Activated gamma-delta T cell treated with Interleukin-2 at 50 U/mL for 16 hours (primary cell): ENCODE results near the gene TBC1D2.
"Not testable (repeated sequence)": the region's sequence is repeated elsewhere in the genome, so short reads cannot be mapped to it uniquely, and the experiment has no call there.

Experiments used
- DNase-seq: peaks from one replicate; pipeline ENCODE4 v3.0.0-alpha.2; 2020

The TBC1D2 gene

GRCh38 chr9:98269652-98270051, 14.2 kb upstream of the TBC1D2 start:
- not testable (repeated sequence) for DNase-seq

- not testable (repeated sequence) for DNase-seq
These were observed 12.1 kb upstream of the TBC1D2 start for GRCh38 chr9:98267556-98267955.

GRCh38 chr9:98264516-98264915, 9.1 kb upstream of the TBC1D2 start:
- no peak for DNase-seq

GRCh38 chr9:98263482-98264357, 8.3 kb upstream of the TBC1D2 start:
- peak; percentile 80 for DNase-seq

GRCh38 chr9:98263080-98263479, 7.6 kb upstream of the TBC1D2 start:
- no peak for DNase-seq

GRCh38 chr9:98262056-98262455, 6.6 kb upstream of the TBC1D2 start:
- no peak for DNase-seq

- no peak for DNase-seq
These were observed 5.2 kb upstream of the TBC1D2 start for GRCh38 chr9:98260635-98261034.

GRCh38 chr9:98259791-98260190, 4.3 kb upstream of the TBC1D2 start:
- no peak for DNase-seq

- peak; percentile 24 for DNase-seq
These were observed 1.3 kb upstream of the TBC1D2 start for GRCh38 chr9:98256756-98257155.

- DNase-seq = no peak
These were observed 330 bp downstream of the TBC1D2 start for GRCh38 chr9:98255061-98255577.

- DNase-seq = no peak
These were observed 1.0 kb downstream of the TBC1D2 start for GRCh38 chr9:98254228-98255060.

GRCh38 chr9:98253565-98253964, 1.9 kb downstream of the TBC1D2 start:
- DNase-seq = no peak

GRCh38 chr9:98251551-98251950, 3.9 kb downstream of the TBC1D2 start:
- no peak for DNase-seq

- no peak for DNase-seq
These were observed 5.7 kb downstream of the TBC1D2 start for GRCh38 chr9:98249771-98250170.

GRCh38 chr9:98248737-98249474, 6.5 kb downstream of the TBC1D2 start:
- DNase-seq = no peak

GRCh38 chr9:98247831-98248657, 7.4 kb downstream of the TBC1D2 start:
- no peak for DNase-seq

GRCh38 chr9:98242426-98242825, 13.0 kb downstream of the TBC1D2 start:
- DNase-seq = no peak

- DNase-seq = no peak
These were observed 13.8 kb downstream of the TBC1D2 start for GRCh38 chr9:98241357-98242300.

GRCh38 chr9:98240475-98240874, 15.0 kb downstream of the TBC1D2 start:
- DNase-seq = no peak

- DNase-seq = no peak
These were observed 18.5 kb downstream of the TBC1D2 start for GRCh38 chr9:98236901-98237487.
